ENCODE results near the gene XAB2.

DNA sequence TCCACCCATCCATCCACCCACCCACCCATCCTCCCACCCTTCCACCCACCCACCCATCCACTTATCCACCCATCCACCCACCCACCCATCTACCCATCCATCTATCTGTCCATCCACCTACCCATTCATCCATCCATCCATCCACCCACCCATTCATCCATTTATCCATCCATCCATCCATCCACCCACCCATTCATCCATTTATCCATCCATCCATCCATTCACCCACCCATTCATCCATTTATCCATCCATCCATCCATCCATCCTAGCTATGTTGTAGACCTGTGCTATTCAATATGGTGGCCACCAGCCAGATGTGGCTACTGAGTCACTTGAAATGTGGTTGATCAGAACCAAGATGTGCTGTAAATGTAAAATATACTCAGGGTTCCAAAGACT lies 28.6 kb downstream of the XAB2 start:
- TF ChIP-seq, protein P1, sequence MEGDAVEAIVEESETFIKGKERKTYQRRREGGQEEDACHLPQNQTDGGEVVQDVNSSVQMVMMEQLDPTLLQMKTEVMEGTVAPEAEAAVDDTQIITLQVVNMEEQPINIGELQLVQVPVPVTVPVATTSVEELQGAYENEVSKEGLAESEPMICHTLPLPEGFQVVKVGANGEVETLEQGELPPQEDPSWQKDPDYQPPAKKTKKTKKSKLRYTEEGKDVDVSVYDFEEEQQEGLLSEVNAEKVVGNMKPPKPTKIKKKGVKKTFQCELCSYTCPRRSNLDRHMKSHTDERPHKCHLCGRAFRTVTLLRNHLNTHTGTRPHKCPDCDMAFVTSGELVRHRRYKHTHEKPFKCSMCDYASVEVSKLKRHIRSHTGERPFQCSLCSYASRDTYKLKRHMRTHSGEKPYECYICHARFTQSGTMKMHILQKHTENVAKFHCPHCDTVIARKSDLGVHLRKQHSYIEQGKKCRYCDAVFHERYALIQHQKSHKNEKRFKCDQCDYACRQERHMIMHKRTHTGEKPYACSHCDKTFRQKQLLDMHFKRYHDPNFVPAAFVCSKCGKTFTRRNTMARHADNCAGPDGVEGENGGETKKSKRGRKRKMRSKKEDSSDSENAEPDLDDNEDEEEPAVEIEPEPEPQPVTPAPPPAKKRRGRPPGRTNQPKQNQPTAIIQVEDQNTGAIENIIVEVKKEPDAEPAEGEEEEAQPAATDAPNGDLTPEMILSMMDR (IDR thresholded peaks at IDR 0.05): no peak
- TF ChIP-seq EZH2 (IDR thresholded peaks at IDR 0.05; ENCODE audit: borderline replicate concordance, insufficient read depth, low read depth, low read length, poor library complexity, severe bottlenecking): no peak

All from B cell (primary cell).